ENCODE results near the gene OR4D2. TPM values are rescaled to one million over a fixed set of nuclear protein-coding genes. Genes with fewer than 3 reads are reported as not detected.

The OR4D2 gene
- total RNA-seq, 1 donor from 2014 or later, result not detected

GRCh38 chr17:58147930-58148434, 18.8 kb upstream of the OR4D2 start, which contains the start of gene OR4D1:
Gene OR4D1 (plus strand): TSS chr17:58148384. CDS start chr17:58155154, 6,770 bp downstream.
- Mint-ChIP-seq H3K27ac (no peak within 1 kb of the TSS), H3K4me1 (ENCODE audit: low read depth) (no peaks in the 10 kb centered on the region), H3K27me3 (peaks cover 56% of the 10 kb centered on the region), H3K4me3 (ENCODE audit: low read depth) (no peak within 1 kb of the TSS), H3K9me3 (ENCODE audit: low read depth) (peaks cover 25% of the 10 kb centered on the region), H3K36me3 (ENCODE audit: insufficient read depth) (no peaks in the 10 kb centered on the region)
- TF ChIP-seq CTCF (IDR thresholded peaks at IDR 0.05; ENCODE audit: unreplicated experiment), result no peak
- DNase-seq (ENCODE audit: low spot score, unreplicated experiment), result no peak

GRCh38 chr17:58148609-58149008, 18.2 kb upstream of the OR4D2 start:
- no peaks in the 10 kb centered on the region for H3K4me1 Mint-ChIP-seq (ENCODE audit: low read depth)
- H3K4me3 Mint-ChIP-seq (ENCODE audit: low read depth), result no peak overlapping the region
- DNase-seq (ENCODE audit: low spot score, unreplicated experiment), result no peak
- no peak overlapping the region for H3K27ac Mint-ChIP-seq
- peaks cover 61% of the 10 kb centered on the region for H3K27me3 Mint-ChIP-seq
- no peaks in the 10 kb centered on the region for H3K36me3 Mint-ChIP-seq (ENCODE audit: insufficient read depth)
- peaks cover 25% of the 10 kb centered on the region for H3K9me3 Mint-ChIP-seq (ENCODE audit: low read depth)
- no peak for TF ChIP-seq CTCF (IDR thresholded peaks at IDR 0.05; ENCODE audit: unreplicated experiment)

DNA sequence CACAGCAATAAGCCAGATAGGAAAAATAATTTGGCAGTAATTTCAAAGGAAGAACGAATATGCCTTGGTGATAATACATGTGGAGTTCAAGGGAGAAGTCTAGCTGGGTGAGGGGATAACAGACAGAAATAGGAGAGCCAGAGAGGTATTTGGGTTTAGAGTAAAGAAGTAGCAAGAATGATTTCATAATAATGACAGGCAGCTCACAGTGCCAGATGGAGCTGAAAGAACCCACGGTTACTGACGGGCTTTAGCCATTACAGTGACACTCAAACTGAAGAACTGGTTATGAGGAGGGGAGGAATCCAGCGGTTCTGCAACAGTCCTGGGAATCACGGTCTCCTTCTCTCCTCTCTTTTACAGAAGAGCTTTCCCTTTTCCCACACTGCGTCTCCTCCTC, 16.4 kb upstream of the OR4D2 start:
- H3K27ac Mint-ChIP-seq, result no peak overlapping the region
- no peak overlapping the region for H3K4me3 Mint-ChIP-seq (ENCODE audit: low read depth)
- TF ChIP-seq CTCF (IDR thresholded peaks at IDR 0.05; ENCODE audit: unreplicated experiment), result no peak
- peaks cover 10% of the 10 kb centered on the region for H3K9me3 Mint-ChIP-seq (ENCODE audit: low read depth)
- no peak for DNase-seq (ENCODE audit: low spot score, unreplicated experiment)
- no peaks in the 10 kb centered on the region for H3K36me3 Mint-ChIP-seq (ENCODE audit: insufficient read depth)
- peaks cover 77% of the 10 kb centered on the region for H3K27me3 Mint-ChIP-seq
- no peaks in the 10 kb centered on the region for H3K4me1 Mint-ChIP-seq (ENCODE audit: low read depth)

GRCh38 chr17:58153046-58153445, 13.7 kb upstream of the OR4D2 start:
- Mint-ChIP-seq H3K4me1 (ENCODE audit: low read depth) (peaks cover 6% of the 10 kb centered on the region), H3K36me3 (ENCODE audit: insufficient read depth) (no peaks in the 10 kb centered on the region), H3K27me3 (peaks cover 88% of the 10 kb centered on the region), H3K27ac (no peak overlapping the region), H3K4me3 (ENCODE audit: low read depth) (no peak overlapping the region), H3K9me3 (ENCODE audit: low read depth) (no peaks in the 10 kb centered on the region)
- no peak for TF ChIP-seq CTCF (IDR thresholded peaks at IDR 0.05; ENCODE audit: unreplicated experiment)
- no peak for DNase-seq (ENCODE audit: low spot score, unreplicated experiment)

DNA sequence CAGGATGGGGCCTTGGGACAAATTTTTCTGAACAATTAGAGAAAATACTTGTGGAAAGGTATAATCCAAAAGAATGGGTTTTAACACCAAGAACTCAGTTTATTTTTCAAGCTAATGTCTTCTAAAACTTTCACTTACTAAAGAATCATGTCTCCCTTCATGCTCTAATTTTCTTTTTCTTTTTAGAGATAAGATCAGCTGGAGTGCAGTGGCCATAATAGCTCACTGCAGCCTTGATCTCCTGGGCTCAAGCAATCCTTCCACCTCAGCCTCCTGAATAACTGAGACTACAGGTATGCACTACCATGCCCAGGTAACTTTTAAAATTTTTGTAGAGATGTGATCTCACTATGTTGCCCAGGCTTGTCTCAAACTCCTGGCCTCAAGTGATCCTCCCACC, 13.1 kb upstream of the OR4D2 start:
- no peaks in the 10 kb centered on the region for H3K36me3 Mint-ChIP-seq (ENCODE audit: insufficient read depth)
- no peak overlapping the region for H3K27ac Mint-ChIP-seq
- no peak for TF ChIP-seq CTCF (IDR thresholded peaks at IDR 0.05; ENCODE audit: unreplicated experiment)
- peaks cover 6% of the 10 kb centered on the region for H3K4me1 Mint-ChIP-seq (ENCODE audit: low read depth)
- H3K4me3 Mint-ChIP-seq (ENCODE audit: low read depth), result no peak overlapping the region
- DNase-seq (ENCODE audit: low spot score, unreplicated experiment), result no peak
- peaks cover 83% of the 10 kb centered on the region for H3K27me3 Mint-ChIP-seq
- H3K9me3 Mint-ChIP-seq (ENCODE audit: low read depth), result no peaks in the 10 kb centered on the region
